ENCODE data around the gene ARHGAP1. TPM values are rescaled to one million over a fixed set of nuclear protein-coding genes. Genes with fewer than 3 reads are reported as not detected.

ARHGAP1 gene
- total and polyA plus RNA-seq, 2 of the 13 experiments (the other 11 are each of a cell fraction or from before 2014, with no cell fraction given): 18.6 to 30.3 TPM

DNA sequence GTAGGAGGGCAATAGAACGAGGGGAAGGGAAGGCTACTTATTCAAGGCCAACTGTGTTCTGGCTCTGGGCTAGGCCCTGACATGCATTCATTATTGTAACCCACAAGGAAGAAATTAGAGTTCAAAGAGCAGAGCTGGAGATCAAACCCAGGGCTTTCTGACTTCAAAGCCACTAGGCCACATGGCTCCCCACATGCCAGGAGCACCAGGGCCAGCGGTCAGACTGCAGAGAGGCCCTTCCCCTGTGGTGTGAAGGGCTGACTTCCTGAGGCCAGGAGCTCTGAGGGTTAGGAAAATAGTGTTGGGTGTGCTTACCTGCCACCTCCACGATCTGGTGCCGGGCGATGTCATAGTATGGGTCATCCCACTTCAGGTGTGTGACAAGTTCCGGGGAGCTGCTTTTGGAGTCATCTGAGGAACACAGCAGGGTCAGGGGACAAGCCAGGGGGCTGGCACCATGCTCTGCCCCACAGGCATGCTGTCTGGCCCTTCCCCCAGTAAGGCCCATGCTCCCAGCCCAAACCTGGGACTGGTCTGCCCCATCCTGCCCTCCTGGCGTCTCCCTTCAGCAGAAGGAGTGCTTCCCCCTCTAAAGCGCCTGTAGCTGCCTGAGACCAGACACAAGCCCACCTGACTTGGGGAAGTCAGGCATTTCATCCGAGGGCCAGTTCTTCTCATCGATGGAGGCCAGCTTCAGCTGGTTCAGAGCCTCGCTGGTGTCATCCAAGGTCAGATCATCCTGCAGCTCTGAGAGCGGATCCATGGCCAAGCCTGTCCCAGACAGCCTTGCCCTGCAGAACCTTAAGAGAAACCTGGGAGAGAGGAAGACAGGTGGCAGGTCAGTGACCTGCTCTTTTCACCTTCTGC lies 4.8 kb downstream of the ARHGAP1 start (continued):
- peak; percentile 73; the same call in 1 of the 2 replicates for TF ChIP-seq ZNF792 (CRISPR knock-in tag; IDR thresholded peaks at IDR 0.05)
- TF ChIP-seq, protein P1, sequence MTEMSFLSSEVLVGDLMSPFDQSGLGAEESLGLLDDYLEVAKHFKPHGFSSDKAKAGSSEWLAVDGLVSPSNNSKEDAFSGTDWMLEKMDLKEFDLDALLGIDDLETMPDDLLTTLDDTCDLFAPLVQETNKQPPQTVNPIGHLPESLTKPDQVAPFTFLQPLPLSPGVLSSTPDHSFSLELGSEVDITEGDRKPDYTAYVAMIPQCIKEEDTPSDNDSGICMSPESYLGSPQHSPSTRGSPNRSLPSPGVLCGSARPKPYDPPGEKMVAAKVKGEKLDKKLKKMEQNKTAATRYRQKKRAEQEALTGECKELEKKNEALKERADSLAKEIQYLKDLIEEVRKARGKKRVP (CRISPR knock-in tag; IDR thresholded peaks at IDR 0.05): no peak
- peak in 1 of 2 experiments; percentile 14; a peak in 1 of 4 replicates for TF ChIP-seq POLR2A (IDR thresholded peaks at IDR 0.05; ENCODE audit: insufficient read depth in 1 of 2, low read depth in 2 of 2, low read length in 2 of 2)
- TF ChIP-seq HNRNPH1 (optimal IDR thresholded peaks at IDR 0.05; ENCODE audit: low read depth, low read length): no peak
- TF ChIP-seq, protein P2, sequence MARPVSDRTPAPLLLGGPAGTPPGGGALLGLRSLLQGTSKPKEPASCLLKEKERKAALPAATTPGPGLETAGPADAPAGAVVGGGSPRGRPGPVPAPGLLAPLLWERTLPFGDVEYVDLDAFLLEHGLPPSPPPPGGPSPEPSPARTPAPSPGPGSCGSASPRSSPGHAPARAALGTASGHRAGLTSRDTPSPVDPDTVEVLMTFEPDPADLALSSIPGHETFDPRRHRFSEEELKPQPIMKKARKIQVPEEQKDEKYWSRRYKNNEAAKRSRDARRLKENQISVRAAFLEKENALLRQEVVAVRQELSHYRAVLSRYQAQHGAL (CRISPR knock-in tag; IDR thresholded peaks at IDR 0.05; ENCODE audit: not compliant biosample characterization): no peak
- 0 out of 2 replicates have a peak, but pooled peaks have one; percentile 63 for TF ChIP-seq SMAD9 (CRISPR knock-in tag; IDR thresholded peaks at IDR 0.05)
- peak; percentile 39; the same call in 1 of the 2 replicates for TF ChIP-seq ZNF816 (CRISPR knock-in tag; IDR thresholded peaks at IDR 0.05; ENCODE audit: borderline replicate concordance)
- TF ChIP-seq, protein P3, sequence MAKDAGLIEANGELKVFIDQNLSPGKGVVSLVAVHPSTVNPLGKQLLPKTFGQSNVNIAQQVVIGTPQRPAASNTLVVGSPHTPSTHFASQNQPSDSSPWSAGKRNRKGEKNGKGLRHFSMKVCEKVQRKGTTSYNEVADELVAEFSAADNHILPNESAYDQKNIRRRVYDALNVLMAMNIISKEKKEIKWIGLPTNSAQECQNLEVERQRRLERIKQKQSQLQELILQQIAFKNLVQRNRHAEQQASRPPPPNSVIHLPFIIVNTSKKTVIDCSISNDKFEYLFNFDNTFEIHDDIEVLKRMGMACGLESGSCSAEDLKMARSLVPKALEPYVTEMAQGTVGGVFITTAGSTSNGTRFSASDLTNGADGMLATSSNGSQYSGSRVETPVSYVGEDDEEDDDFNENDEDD (CRISPR knock-in tag; IDR thresholded peaks at IDR 0.05; ENCODE audit: borderline replicate concordance): peak; percentile 91; the same call in 1 of the 2 replicates
- TF ChIP-seq KLF11 (CRISPR knock-in tag; IDR thresholded peaks at IDR 0.05): 0 out of 2 replicates have a peak, but pooled peaks have one; percentile 25
- TF ChIP-seq, protein P4, sequence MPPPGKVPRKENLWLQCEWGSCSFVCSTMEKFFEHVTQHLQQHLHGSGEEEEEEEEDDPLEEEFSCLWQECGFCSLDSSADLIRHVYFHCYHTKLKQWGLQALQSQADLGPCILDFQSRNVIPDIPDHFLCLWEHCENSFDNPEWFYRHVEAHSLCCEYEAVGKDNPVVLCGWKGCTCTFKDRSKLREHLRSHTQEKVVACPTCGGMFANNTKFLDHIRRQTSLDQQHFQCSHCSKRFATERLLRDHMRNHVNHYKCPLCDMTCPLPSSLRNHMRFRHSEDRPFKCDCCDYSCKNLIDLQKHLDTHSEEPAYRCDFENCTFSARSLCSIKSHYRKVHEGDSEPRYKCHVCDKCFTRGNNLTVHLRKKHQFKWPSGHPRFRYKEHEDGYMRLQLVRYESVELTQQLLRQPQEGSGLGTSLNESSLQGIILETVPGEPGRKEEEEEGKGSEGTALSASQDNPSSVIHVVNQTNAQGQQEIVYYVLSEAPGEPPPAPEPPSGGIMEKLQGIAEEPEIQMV (CRISPR knock-in tag; IDR thresholded peaks at IDR 0.05; ENCODE audit: low read depth): no peak
- TF ChIP-seq ATM (IDR thresholded peaks at IDR 0.05; ENCODE audit: borderline replicate concordance): no peak
- peak; percentile 79 for TF ChIP-seq GATAD2A (CRISPR knock-in tag; IDR thresholded peaks at IDR 0.05)
- peak; percentile 66 for TF ChIP-seq MEIS2 (CRISPR knock-in tag; IDR thresholded peaks at IDR 0.05)
- no peak for TF ChIP-seq NFIB (CRISPR knock-in tag; IDR thresholded peaks at IDR 0.05; ENCODE audit: borderline replicate concordance)
- TF ChIP-seq ZSCAN29 (CRISPR knock-in tag; conservative IDR thresholded peaks at IDR 0.05): no peak
- TF ChIP-seq, protein P5, sequence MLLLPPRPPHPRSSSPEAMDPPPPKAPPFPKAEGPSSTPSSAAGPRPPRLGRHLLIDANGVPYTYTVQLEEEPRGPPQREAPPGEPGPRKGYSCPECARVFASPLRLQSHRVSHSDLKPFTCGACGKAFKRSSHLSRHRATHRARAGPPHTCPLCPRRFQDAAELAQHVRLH (CRISPR knock-in tag; IDR thresholded peaks at IDR 0.05; ENCODE audit: borderline replicate concordance, low read depth): no peak
- TF ChIP-seq ZNF234 (CRISPR knock-in tag; conservative IDR thresholded peaks at IDR 0.05): no peak
- TF ChIP-seq, protein P6, sequence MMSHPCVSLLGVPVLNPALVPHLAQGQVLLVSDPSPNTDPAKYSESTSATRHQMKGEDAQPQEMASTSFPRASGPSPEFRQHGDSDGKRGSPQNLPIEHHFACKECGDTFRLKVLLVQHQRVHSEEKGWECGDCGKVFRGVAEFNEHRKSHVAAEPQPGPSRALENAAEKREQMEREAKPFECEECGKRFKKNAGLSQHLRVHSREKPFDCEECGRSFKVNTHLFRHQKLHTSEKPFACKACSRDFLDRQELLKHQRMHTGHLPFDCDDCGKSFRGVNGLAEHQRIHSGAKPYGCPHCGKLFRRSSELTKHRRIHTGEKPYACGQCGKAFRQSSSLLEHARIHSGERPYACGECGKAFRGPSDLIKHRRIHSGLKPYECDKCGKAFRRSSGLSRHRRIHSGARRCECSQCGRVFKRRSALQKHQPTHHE (CRISPR knock-in tag; IDR thresholded peaks at IDR 0.05; ENCODE audit: borderline replicate concordance): no peak
- TF ChIP-seq, protein P7, sequence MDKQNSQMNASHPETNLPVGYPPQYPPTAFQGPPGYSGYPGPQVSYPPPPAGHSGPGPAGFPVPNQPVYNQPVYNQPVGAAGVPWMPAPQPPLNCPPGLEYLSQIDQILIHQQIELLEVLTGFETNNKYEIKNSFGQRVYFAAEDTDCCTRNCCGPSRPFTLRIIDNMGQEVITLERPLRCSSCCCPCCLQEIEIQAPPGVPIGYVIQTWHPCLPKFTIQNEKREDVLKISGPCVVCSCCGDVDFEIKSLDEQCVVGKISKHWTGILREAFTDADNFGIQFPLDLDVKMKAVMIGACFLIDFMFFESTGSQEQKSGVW (CRISPR knock-in tag; IDR thresholded peaks at IDR 0.05; ENCODE audit: borderline replicate concordance): peak; percentile 73; the same call in 1 of the 2 replicates
- peak; percentile 68; the same call in 1 of the 2 replicates for TF ChIP-seq ZNF547 (CRISPR knock-in tag; IDR thresholded peaks at IDR 0.05)
- TF ChIP-seq ZSCAN20 (CRISPR knock-in tag; IDR thresholded peaks at IDR 0.05; ENCODE audit: borderline replicate concordance): no peak
- TF ChIP-seq YY1 (IDR thresholded peaks at IDR 0.05; ENCODE audit: insufficient read depth, insufficient replicate concordance, low read depth, low read length): no peak

Data from HepG2 (cell line).